DMS153 treated with DMSO at 0.1 percent for 48 hours (cell line): ENCODE measurements around the gene TRIM25.

Experiments
- DNase-seq: peaks from one replicate; lab custom pipeline; 2025; ENCODE audit not compliant: unreplicated experiment; lab: John Stamatoyannopoulos, UW

TRIM25 gene

DNA sequence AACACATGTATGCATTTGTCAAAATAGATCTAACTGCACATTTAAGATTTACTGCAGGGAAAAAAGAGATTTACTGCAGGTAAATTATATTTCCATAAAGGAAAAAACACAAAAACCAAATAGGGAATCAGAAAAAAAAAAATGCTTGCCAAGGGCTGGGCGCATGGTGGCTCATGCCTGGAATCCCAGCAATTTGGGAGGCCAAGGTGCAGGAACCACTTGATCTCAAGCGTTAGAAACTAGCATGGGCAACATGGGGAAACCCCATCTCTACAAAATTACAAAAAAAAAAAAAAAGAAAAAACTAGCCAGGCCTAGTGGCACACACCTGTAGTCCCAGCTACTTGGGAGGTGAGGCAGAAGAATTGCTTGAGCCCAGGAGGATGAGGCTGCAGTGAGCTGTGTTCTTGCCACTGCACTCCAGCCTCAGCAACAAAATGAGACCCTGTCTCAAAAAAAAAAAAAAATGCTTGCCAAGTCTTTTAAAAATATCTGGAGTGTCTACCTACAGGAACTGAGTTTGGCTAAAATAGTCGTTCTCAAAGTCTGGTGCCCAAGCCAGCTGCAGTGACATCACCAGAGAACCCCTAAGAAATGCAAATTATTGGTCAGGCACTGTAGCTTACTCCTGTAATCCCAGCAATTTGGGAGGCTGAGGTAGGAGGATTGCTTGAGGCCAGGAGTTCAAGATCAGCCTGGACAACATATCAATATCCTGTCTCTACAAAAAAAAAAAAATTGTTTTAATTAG, 17.5 kb downstream of the TRIM25 start:
- DNase-seq: no peak

DNA sequence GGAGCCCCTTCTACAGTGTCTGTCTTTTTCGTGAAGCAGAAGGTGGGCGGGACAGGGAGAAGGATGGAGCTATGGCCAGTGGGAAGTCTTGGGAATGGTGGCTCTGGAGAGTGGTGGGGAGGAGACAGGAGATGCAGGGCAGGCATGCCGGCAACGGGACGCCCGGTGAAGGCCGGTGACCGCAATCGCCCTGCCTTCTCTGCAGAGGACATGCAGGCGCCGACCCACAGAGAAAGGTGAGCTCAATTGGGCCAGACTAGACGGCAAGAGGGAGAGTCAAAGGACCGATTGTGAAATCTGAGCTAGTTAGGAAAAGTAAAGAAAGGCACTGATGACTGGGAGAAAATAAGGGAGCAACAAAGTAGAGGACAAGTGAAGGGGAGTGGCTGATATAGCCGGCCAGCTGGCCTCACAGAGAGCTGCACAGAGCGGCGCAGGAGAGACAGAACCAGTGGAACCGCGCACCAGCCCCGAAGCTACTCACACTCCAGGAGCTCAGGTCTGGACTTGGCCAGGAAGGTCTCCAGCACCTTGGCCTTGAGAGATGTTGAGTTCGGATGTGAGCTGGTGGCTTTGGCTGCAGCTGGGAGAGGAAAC, 18.9 kb downstream of the TRIM25 start:
- no peak for DNase-seq

DNA sequence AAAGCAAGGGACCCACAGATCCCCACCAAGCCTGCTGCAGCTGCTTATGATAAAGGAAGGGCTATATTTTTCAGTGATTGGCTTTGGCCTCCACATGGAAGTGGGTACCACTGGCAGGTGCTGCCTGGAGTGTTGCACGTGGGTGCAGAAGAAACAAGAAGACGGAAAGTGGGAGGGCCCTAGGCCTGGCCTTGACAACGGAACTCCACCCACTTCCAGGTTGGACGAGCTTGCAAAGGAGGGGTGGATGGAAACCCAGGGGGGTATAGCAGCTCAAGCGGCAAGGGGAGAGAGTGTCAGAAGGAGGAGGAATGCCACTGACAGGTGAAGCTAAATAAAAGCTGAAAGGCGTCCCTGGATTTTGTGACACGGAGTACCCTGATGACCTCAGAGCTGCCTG, 20.3 kb downstream of the TRIM25 start:
- no peak for DNase-seq

DNA sequence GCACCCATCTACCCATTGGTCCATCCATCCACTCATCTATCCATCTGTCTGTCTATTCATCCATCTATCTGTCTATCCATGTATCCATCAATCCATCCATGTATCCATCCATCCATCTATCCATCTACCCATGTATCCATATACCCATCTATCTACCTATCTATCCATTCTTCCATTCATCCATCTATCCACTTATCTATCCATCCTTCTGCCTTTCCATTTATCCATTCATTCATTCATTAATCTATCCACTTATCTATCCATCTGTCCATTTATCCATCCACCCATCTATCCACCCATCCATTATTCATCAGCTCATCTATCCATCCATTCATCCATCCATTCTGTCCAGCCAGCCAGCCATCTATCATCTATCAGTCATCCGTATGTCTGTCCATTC, 21.5 kb downstream of the TRIM25 start:
- DNase-seq: no peak

DNA sequence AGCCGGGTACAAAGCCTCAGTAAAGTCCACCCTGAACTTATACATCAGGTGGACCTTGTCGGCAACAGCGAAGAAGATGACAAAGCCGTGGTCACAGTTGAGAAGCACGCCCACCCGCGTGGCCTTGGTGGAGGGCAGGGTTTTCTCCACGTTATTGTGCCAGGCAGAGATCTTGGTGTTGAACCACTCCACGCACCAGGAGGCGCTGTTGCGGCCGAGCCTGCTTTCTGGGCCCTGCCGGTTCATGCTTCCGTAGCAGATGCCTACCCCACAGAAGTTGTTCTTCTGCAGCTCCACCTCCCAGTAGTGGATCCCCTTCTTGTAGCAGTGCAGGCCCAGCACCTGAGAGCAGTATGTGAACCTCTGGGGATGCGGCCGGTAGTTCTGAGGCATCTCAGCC, 22.1 kb downstream of the TRIM25 start:
- no peak for DNase-seq

DNA sequence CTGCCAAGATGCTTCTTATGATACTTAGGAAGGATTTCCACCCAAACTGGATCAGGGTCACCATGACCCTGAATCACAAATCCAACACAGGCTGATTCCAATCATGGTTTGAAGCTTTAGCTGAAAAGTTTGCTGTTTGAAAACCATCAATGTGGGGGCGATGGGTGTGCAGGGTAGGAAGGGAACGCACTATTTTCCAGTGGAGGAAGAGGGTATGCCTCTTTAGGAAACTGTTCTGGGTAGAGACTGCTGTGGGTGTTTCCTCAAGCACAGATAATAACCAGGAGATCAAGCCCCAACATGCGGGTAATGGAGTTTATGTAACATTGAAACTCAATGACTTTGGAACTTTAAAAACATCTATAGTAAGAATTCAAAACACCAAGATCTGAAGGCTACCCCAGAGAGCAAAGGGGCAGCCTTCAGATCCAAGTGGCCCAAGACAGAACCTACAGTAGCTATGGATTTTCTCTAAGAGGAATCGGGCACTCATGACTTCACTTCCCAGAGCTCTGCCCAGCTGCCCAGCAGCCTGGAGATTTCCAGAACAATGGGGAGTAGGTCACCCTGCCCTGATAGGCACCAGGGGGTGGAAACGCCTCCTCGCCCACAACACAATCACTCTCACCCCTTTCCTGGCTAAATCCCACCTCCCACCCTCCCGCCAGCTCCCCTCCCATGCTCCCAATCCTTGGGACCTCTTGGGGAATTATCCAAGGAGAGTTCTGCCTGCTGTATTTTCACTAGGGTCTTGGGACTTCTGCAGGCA, 22.8 kb downstream of the TRIM25 start:
- no peak for DNase-seq

DNA sequence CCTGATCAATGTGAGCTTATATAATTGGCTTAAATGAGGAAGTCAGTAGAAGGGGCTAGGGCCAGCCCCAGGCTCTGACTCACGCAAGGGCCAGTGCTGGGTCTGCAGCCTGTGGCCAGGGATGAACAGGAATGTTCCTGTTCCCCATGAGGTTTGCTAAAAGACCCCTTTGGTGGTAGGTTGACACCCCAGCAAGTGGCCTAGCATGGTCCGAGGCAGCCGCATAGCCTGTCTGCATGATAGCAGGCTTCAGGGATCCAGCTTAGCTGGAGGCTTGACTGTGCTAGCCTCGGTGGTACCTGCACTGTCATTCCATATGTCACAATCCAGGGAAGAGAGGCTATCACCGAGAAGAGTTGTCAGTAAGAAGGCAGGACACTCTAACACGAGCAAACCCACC, 23.5 kb downstream of the TRIM25 start:
- DNase-seq: no peak

DNA sequence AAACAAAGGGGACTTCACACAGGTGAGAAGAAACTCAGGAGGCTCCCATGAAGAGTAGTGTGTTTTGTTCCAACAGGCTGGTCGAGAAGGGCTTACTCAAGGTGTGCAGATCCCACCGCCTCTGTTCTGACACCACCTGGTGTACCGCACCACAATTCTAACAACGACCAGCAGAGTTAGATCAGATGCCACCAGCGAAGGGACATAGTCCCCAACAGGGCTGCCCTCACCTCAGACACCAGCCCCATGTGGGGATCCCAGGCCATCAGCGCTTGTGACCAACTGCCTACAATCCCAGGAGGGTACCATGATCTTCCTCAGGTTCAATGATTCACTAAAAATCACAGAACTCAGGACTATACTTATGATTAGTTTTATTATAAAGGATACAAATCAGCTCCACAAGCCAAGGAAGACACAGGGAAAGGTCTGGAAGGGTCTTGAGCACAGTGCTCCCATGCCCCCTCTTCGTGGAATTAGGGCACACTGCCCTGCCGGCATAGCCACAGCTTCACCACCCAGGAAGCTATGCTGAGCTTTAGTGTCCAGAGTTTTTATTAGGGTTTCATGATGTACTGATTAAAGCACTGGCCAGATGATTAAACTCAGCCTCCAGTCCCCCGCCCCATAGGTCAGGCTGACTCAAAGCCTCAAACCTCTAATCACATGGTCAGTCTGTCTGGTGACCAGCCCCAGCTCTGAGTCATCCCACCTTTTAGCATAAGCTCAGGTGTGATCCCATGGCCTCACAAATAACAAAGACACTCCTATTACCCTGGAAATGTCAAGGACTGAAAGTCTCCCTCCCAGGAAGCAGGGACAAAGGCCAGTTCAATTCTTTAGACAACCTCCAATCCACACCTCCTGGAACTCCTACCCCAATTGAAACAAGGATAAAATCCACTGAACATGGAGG, 26.0 kb downstream of the TRIM25 start:
- no peak for DNase-seq

DNA sequence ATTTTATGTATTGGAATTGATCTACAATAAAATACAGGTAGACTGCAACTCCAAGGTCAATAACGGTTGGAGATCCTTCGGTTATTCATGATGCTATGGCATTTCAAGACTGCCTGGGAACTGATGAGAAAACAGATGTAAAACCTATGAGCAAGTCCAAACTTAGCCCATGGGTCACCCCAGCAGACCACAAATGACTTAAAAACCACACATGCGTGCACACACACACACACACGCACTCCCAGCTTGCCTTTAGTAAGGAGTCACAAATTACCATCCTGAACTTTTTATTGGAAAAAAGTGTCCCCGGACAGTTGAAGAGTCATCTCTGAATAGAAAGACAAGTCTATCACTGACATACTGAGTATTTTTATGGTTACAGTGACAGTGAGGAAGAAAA, 26.7 kb downstream of the TRIM25 start:
- DNase-seq: no peak

DNA sequence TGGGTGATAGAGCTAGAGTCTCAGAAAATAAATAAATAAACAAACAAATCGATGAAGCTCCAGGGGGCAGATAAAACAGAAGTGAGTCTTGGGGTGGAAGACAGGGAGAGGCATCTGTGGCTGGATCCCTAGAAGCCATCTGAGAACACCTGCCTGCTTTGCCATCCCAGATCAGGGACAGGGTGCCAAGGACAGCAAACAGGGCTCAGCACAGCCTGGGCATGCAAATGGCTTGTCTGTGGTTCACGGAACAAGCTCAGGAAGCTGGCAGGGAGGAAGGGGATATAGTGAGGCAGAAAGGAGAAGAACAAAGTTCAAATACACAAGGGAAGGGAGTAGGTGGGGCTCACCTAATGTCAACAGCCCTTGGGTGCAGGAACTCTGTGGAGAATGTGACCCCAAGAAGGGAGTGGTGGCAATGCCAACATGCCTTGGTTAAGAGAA, 27.5 kb downstream of the TRIM25 start:
- no peak for DNase-seq

DNA sequence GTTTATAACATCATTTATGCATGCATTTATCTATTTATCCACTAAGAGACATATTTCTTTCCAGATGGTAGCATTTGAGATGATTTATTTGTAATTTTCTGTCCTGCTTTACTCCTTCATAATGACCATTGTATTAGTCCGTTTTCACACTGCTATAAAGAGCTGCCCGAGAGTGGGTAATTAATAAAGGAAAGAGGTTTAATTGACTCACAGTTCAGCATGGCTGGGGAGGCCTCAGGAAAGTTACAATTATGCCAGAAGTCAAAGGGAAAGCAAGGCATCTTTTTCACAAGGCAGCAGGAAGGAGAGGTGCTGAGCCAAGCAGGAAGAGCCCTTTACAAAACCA, 28.6 kb downstream of the TRIM25 start:
- no peak for DNase-seq

DNA sequence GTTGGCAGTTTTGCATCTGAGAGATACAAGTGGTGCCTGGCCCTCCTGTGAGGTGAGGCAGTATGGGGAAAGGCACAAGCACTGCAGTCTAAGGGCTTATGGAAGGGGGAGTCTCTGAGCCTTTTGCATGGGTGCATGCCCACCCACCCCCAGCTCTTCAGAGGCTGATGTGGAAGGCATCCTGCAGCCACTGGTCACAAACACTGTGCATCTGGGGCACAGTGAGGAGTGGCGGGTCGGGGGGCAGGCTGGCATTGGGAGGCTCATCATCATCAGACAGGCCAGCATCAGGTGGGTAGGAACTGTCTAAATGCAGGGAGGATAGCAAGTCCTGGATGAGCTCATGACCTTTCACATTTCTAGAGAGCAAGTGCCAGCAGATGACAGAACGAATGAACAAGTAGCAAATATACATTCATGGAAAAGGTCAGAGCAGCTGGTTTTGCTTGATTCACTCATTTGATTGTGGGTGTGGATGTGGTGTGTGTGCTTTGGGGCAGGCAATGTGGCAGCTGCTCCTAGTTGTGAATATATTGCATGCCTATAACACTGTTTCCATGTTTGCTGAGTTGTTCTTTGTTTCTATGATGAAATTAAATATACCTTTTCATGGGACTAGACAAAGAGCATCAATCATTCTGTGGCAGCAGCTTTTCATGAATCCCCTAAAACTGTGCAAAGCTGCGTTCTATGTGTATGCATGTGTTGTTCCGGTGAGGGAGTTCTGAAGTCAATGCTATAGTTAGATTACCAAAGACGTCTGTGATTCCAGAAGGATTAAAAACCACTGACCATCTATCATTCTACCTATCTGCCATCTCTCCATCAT, 29.2 kb downstream of the TRIM25 start:
- peak; percentile 23 for DNase-seq

DNA sequence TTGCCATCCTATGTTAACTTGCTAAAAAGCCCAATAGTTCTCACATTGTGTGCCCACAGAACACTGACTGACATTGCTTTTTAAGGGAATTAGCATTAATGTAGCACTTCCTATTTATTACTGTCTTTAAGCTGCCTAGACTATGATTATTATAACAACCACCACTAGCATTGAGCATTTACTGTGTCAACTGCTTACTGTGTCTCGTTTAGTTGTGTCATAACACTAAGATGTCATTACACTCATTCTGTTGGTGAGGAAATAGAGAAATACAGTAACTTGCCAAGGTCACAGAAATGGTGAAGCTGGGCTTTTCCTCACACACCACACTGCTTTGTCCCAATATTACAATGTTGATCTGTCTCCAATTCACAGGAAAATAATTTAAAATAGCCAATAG, 30.2 kb downstream of the TRIM25 start:
- DNase-seq: no peak

DNA sequence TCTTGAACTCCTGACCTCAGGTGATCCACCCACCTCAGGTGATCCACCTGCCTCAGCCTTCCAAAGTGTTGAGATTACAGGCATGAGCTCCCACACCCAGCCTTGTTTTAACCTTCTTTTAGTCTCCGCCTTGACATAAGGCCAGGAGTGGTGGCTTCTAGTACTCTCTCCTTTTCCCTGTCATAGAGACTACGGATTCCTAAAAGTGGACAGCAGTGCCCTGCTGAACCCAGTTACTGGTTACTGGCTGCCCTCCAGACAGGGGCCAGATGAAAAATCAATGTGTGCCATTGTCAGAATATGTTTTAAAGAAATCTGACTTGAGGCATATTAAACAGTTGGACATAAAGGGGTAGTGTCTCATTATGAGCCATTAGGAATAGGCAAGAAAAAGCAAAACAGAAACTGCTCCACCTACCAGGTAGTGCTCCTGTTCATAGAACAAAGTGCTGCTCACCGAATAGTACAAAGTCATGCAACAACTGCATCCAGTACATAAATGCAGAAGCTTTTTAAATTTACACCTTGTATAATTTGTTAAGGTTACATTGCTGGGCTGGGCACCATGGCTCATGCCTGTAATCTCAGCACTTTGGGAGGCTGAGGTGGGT, 32.1 kb downstream of the TRIM25 start:
- DNase-seq: no peak

DNA sequence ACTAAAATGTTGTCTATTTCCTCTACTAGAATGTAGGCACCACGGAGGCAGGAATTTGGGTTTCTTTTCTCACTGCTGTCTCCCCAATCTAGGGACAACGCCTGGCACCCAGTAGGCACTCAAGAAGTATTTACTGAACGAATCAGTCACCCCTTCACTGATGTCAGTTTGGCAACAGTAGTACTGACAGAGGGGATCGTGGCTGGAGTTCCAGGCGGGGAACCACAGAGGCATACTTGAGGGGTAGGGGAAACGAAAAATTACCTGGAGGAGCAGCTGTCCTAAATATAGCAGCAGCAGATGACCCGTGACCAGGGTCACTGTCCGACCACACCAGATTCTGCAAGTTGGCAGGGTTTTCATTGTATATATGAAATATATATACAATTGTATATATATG, 33.3 kb downstream of the TRIM25 start:
- DNase-seq: no peak

DNA sequence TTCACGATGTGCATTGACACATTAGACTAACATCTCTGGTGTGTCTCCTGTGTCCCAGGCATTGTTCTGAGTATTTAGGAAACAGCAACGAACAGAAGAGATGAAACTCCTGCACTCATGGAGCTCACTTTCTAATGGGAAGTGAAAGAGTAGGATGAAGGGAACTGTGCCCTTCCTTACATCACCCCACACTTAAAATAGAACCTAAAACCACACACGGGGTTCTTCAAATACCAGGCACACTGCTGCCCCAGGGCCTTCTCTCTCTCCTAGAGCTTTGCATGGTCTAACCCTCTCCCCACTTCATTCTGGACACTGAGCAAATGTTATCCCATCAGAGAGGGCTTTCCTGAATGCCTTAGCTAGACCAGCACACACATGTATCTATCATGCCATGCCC, 33.7 kb downstream of the TRIM25 start:
- DNase-seq: no peak

DNA sequence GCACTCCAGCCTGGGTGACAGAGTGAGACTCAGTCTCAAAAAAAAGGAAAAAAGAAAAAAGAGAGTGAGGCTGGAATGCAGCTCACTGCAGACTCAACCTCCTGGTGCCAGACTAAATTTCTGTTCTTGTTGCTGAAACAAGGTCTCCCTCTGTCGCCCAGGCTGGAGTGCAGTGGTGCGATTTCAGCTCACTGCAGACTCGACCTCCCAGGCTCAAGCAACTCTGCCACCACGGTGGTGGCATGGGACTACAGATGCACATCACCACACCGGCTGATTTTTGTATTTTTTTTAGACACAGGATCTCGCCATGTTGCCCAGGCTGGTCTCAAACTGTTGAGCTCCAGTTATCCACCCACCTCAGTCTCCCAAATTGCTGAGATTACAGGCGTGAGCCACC, 34.6 kb downstream of the TRIM25 start:
- DNase-seq: no peak

DNA sequence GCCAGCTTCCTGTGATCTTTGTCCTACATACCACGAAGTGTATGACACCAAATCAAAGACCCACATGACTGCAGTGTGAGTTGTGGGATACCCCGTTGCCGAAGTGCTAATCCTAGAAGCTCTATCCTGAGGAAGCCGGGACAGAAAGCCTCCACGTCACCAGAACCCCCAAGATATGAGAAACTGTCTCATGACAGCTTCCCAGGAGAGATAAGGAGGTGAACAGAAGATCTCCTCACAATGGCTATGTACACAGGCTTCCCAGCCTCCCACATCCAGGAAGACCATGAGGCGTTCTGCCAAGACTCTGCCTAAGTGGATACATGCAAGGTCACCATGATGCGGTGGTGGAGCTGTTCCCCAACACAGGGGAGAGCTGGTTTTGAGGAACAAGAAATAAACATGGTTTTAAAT, 37.1 kb downstream of the TRIM25 start:
- DNase-seq: no peak

DNA sequence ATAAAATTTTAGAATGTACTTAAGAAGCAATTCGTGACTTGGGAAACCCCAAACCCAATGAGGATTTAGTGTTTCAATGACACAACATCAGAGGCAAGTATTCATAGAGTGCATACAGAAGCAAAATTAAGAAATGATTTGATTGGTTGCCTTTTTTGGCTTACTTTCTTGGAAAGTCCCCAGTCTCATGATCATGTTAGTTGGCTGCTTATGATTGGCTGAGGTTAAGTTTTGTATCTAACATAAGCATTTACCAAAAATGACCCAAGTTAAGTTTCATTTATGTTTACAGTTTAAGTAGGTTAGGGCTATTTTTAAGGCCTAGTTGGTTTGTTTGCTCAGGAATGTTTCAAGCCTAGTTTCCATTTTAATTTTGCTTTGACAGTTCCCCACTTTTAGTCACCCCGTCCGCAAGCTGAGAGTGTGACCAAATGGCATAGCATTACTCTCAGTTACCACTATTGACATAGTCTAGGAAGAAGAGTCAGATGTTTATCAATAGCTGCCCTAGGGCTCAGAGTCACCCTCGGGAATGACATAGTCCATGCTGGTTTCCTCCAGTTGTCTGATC, 43.7 kb downstream of the TRIM25 start:
- DNase-seq: no peak

DNA sequence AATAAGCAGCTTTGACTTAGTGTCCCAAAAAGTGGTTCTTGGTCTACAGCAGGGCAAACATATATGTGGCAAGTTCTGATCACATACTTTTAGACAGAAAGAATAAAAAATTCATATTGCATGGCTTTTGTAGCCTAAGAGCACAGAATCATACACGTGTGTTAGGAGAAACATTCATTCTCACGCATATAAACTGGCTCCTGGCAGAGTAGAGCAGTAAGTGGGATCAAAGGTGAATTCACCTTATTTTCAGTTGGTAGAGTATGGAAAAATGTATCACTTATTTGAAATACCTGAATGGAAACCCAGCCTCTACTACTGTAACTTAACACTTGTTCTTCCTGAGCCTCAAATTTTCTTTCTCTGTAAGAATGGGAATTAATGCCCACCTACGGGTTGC, 45.1 kb downstream of the TRIM25 start:
- no peak for DNase-seq
